Cerebellar nuclear complex (tissue), 1 donor: ENCODE results near the gene FAM163B.

Experiments
- DNase-seq, 2 experiments: peaks; one replicate each; lab custom pipeline; 2025; lab: John Stamatoyannopoulos, UW

FAM163B gene

GRCh38 chr9:133599470-133600173, 9.6 kb downstream of the FAM163B start:
- DNase-seq, result no peak

- no peak for DNase-seq
Measured at GRCh38 chr9:133598978-133599377, 10.2 kb downstream of the FAM163B start.

DNA sequence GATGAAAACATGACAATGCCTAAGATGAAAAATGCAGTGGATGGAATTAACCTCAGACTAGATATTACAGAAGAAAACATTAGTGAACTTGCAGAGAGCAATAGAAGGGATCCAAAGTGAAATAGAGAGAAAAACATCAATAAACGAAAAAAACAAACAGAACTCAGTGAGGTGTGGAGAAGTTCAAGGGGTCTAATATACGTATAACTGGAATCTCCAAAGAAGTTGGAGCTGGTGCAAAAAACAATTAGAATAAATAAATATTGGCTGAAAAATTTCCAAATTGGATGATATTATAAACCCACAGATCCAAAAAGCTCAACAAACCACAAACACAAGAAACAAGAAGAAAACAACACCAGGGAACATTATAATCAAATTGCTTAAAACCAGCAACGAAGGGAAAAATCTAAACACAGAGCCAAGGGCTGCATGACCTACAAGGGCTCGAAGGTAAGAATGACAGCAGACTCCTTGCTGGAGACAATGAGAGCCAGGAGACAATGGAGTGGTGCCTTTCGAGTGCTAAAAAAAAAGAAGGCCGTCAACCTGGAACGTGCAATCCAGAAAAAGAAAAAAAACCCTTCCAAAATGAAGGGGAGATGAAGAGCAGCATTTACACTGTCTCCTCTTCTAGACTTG, 11.8 kb downstream of the FAM163B start:
- no peak for DNase-seq

DNA sequence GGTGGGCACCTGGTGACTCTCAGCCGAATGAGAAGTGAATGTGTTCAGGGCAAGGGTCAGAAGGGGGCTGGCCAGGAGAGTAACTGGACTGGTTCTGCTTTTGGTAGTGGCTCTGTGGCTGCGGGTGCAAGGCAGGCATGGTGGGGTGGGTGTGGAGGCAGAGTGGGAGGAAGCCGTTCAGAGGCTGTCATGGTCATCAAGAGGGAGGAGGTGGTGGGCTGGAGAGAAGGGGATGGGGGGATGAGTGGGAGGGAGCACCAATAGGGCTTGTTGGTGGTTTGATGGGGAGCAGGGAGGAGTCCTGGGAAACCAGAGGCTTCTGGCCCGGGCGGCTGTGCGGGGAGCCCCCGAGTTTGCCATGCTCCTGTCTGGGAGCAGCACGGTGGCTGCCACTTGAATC, 13.3 kb downstream of the FAM163B start:
- no peak for DNase-seq

DNA sequence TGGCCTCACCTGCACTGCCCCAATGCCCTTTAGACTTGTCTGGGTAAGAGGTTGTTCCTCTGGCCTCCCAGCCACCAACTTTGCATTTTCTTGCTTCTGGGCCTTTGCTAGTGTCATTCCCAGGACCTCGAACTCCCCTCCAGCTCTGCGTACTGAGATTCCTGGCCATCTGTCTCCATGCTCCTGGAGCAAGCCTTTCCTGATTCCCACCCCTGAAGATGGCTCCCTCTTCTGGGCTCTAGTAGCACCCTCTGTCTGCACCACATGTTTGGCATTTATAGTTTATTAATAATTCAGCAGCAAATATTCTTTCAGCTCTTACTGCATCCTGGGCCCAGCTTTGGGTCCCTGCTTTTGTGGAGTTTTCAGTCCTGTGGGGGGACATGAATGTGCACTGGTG, 14.9 kb downstream of the FAM163B start:
- no peak for DNase-seq

GRCh38 chr9:133593587-133594253, 15.5 kb downstream of the FAM163B start:
- no peak for DNase-seq

GRCh38 chr9:133592731-133593409, 16.3 kb downstream of the FAM163B start:
- DNase-seq, result no peak

DNA sequence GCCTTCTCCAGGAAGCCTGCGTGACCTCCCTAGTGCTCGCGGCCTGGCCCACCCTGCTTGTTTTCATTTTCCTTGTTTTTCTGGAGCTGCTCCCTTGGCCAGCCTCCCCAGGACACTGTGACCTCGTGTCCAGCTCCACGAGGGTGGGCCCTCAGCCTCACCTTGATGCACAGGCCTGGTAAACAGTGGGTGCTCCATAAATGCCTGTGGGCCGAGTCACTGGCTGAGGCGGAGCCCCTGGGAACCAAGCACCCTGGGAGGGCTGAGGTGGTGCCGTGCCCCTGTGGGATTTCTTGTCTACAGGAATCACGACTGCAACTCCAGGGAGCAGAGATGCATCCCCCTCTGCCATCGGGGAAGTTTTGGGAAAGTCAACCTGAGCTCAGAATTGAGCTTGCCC, 17.2 kb downstream of the FAM163B start:
- no peak for DNase-seq

DNA sequence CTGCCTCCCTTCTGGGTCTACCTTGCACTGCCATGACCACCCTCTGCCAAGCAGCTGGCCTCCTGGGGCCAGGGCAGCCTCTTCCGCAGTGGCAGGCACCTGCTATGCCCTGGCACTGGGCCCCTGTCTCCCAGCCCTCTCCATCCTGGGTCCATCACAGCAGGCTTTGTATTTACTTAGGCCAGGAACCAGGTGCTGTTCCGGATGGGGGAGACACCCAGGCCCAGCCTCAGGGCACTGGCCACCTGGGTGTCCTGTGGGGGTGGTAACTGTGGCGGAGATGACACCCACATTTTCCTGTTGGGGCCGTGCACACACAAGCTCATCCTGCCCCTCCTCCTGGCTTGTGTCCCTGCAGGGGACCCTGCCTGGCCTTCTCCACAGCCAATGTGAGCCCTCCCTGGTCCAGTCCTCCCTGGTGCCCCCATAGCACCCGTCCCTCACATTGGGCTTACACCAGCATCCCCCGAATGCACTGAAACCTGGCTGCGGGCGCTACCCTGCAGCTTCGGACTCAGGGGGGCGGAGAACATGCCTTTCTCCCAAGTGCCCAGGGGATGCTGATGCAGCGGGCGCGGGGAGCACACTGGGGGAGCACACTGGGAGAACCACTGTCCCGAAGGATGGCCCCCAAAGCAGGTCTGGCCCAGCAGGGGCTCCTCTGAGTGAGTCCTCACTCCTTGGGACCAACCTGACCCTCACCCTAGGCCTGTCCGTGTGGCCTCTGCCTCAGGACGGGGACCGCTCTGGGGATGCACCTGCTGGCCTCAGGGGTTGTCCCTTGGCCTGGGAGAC, 17.9 kb downstream of the FAM163B start:
- no peak for DNase-seq

- DNase-seq, result no peak
Measured at GRCh38 chr9:133590231-133590855, 18.8 kb downstream of the FAM163B start.

DNA sequence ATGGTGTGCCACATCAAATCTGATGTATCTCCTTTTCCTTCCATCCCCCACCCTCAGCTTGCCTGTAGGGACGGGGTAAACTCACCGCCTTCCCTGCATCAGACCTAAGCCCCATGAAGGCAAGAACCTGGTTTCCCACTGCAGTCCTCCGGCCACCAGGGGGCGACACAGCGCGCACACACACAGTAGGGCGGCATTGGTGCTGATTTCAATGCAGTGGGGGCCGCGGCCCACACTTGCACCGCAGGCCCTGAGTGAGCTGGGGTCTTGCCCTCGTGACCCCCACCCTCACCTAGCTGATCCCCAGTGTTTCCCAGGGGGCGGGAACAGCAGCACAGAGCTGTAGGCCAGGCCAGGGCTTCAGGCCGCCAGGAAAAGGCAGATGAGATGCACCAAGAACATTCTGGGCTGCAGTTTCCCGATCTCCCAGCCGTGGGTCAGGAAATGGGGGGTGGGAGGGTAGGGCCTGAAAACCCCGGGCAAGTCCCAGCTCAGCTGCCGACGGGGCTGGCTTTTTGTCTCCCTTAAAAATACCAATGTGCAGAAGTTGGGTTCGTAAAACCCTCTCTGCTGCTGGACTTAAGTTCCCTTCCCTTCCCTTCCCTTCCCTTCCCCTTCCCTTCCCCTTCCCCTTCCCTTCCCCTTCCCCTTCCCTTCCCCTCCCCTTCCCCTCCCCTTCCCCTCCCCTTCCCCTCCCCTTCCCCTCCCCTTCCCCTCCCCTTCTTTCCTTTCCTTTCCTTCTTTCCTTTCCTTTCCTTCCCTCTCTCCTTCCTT, 19.5 kb downstream of the FAM163B start:
- DNase-seq, result no peak

DNA sequence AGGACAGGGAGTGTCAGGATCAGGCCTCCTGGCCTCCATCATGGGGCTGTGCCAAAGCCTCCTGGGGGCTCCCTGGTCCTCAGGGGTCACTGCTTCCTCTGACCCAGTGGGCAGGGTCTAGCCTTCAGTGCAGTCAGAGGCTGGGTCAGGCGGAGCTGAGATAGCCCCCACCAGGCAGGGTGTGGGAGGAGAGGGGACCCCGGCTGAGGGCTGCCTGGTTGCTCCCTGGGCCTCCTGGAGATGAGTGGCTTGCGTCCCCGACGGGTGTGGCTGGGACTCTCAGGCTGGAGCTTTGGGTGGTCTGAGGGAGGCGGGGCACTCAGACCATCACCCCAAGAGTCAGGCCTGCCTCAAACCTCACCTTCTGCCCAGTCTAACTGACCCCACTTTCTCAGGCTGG, 21.7 kb downstream of the FAM163B start:
- DNase-seq, result no peak

- no peak for DNase-seq
Measured at GRCh38 chr9:133587051-133587450, 22.1 kb downstream of the FAM163B start.

- DNase-seq, result no peak
Measured at GRCh38 chr9:133585481-133586351, 23.5 kb downstream of the FAM163B start.

GRCh38 chr9:133584559-133585476, 24.4 kb downstream of the FAM163B start:
- no peak for DNase-seq

GRCh38 chr9:133584167-133584558, 25.0 kb downstream of the FAM163B start:
- DNase-seq, result no peak

DNA sequence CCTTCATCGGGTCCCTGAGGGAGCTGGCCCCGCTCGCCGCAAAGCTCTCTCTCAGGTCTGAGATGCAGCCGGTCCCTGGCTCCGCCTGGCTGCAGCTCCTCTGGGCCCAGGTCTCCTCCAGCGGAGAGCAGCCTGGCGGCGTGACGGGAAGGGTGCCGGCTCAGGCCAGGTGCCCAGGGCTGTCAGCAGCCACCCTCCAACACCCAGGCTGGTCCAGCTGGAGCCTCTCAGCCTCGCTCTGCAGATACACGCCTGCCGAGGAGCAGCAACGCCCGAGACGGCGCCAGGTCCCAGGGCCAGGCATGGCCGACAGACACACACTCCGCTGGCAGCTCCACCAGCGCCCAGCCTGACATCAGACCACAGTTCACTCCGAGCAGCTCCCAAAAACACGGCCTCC, 25.6 kb downstream of the FAM163B start:
- DNase-seq, result no peak

DNA sequence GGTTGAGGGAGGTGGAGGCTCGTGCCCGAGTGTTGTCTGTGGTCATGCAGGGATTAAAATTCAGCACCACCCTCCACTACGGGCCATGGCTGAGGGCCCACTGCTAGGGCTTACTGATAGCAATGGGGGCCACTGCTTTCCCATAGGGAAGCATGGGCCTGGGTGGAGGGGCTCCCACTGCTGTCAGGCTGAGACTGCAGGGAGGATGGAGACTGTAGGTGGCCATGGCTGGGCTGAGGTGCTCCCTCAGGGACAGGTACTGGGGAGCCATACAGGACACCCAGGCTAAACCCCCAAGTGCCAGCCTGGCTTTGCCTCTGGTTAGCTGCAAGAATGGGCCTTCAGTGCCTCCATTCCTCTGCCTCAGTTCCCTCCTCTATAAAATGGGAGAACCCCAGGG, 26.1 kb downstream of the FAM163B start:
- no peak for DNase-seq
